ENCODE measurements around the gene TBL2.
"Not testable (repeated sequence)": the region's sequence is repeated elsewhere in the genome, so short reads cannot be mapped to it uniquely, and the experiment has no call there.

TBL2 gene, protein sequence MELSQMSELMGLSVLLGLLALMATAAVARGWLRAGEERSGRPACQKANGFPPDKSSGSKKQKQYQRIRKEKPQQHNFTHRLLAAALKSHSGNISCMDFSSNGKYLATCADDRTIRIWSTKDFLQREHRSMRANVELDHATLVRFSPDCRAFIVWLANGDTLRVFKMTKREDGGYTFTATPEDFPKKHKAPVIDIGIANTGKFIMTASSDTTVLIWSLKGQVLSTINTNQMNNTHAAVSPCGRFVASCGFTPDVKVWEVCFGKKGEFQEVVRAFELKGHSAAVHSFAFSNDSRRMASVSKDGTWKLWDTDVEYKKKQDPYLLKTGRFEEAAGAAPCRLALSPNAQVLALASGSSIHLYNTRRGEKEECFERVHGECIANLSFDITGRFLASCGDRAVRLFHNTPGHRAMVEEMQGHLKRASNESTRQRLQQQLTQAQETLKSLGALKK

DNA sequence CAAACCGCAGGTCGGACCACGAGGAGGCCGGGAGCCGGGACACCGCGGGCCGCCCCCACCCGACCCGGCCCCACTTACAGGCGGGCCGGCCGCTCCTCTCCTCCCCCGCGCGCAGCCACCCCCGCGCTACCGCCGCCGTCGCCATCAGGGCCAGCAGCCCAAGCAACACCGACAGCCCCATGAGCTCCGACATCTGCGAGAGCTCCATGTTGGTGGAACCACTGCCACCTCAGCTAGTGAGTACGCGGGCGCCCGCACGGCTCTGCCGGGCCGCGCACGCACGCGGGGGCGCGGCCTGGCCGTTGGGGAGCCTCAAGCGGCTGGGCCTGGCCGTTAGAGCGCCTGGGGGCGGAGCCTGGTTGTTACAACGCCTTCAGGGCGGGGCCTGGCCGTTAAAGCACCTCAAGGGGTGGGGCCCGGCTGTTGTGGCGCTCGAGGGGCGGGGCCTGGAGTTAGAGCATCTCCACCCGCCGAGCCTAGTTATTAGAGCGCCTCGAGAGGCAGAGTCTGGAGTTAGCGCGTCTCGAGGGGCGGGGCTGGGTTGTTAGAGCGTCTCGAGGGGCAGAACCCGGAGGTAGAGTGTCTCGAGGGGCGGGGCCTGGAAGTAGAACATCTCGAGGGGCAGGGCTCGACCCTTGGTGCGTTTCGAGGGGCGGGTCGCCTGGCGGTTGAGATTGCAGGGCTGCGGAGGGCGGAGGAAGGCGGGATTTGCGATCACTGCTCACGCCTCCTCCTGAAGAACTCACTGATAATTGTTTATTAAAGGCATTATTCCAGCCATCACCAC is at the start of gene TBL2:
TBL2 (minus strand) TSS at position 238 of the 787 bp plus-strand sequence; CDS start at position 208, 30 bp downstream.
- DNase-seq (ENCODE audit: low read depth, low spot score): peak; percentile 97

DNA sequence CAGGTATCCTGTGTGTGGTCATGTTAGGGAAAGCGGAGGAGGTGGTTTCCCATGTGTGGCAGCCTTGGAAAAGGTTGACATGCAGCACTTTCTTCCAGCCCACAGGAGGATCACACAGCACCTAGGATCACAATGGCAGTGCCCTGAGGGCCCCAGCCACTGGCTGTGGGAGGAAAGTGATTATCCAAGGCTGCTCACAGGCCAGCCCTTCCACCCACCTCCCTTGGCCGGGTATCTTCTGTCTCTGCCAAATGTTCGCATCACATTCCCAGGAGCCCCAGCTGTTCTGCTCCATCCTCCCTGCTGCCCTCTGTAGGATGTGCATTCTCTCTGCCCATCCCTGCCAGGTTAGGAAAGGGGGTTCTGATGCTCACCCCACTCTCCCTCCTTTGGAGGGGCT is 48.4 kb upstream of the TBL2 start:
- DNase-seq (ENCODE audit: low read depth, low spot score): no peak

DNA sequence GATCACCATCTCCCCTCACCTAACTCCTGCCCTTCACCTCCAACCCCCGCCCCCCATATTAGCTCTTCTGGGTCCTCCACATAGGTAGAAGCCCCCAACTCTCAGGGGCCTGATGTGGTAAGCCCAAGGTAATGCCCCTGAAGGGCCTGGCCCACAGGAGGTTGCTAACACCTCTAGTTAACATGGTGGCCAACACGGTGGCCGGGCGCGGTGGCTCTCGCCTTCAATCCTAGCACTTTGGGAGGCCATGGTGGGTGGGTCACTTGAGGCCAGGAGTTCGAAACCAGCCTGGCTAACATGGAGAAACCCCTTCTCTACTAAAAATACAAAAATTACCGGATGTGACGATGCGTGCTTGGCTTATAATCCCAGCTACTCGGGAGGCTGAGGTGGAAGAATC is 46.9 kb upstream of the TBL2 start:
- DNase-seq (ENCODE audit: low read depth, low spot score): no peak

DNA sequence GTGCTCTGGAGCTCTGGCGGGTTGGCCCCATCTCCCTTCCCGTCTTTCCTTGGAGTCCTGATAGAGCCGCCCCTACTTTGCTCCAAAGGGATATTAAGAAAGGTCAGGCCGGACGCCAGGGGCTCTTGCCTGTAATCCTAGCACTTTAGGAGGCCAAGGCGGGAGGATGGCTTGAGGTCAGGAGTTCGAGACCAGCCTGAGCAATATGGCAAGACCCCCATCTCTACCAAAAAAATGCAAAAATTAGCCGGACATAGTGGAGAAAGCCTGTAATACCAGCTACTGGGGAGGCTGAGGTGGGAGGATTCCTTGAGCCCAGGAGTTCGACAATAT is 46.3 kb upstream of the TBL2 start:
- DNase-seq (ENCODE audit: low read depth, low spot score): no peak

DNA sequence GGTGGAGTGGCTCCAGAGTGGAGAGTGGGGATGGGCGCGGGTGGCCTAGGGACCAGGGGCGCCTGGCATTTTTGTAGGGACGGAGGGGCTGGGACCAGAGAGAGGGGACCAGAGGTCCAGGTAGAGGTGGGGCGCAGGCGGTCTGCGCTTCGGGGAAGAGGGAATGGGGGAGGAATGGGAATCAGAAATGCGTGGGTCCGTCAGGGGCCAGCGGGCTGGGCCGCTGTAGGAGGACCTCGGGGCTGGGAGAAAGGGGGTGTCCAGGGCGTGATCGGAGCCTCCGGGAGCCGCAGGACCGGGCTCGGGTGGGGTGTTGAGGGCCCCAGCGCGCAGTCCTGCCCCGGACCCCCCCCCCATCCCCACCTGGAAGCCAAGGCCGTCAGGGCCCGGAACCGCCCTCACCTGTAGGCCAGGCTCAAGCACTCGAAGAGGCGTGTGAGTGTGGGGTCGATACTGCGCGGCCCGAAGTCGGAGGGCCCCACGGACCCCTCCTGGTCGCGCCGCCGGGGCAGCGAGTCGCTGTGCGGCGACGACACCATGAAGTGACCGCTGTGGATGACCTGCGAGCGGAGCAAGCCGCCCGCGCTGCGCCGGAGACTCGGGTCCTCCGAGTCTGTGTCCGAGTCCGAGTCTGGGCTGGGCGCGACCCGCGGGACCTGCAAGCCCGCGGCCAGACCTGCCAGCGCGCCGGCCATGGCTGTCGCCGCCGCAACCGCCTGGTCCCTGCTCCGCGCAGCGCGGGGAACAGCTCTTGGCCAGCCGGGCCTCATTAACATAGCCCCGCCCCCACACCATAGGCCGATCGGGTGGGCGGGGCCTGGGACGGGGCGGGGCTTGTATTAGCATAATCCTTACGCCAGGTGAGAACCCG is 45.7 kb upstream of the TBL2 start, which contains the start of gene MLXIPL:
MLXIPL (minus strand) TSS at position 725 of the 871 bp plus-strand sequence; CDS start at position 695, 30 bp downstream.
- DNase-seq (ENCODE audit: low read depth, low spot score): no peak

DNA sequence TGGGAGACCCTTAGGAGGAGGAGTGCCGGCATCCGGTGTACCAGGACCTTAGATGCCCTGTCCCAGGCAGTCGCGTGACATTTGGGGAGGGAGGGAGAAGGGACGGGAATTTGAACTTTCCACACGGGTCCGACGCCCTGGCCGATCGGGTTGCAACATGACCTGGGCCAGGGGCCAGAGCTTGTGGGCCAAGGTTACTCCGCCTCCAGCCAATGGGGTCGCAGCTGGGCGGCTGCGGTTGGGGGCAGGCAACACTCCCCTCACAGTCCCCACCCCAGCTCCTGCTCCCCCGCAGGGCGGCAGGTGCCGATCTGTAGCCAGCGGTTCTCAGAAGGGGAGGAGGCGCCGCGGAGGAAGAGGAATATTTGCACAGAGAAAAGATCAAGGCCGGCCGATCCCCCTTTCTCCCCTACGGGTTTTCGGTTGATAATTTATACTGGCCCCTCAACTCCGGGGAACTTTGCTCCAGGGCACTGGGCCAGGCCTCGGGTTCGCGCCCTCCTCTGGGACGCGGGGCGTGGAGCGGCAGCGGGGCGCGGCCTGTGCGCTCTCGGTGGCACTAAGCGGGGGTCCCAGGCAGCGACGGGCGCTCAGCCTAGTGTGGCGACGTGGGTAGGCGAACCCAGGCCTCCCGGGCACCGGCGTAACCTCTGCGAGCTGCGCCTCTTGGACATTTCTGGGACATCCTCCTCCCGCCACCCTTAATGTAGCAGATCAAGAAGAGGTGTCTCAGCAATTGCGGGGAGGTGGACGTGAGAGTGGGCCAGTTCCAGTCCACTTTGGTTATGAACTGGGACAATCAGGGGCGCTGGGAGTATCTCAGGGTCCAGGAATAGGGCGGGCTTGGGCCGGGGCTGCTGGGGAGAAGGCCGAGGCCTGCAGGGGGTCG is 44.8 kb upstream of the TBL2 start:
- no peak for DNase-seq (ENCODE audit: low read depth, low spot score)

DNA sequence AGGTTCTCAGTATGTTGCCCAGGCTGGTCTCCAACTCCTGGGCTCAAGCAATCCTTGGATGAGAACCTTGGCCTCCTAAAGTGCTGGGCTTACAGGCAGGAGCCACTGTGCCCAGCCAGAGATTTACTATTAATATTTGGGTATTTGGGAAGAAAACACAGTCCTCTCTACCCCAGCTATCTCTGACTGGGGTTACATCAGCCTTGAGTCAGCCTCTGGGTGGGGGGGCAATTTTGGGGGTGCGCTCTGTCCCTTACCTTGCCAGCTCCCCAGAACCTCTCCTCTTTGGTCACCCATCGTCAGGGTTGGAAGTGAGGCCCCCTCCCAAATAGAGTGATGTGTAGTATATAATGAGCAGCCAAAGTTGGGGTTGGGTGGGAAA is 44.1 kb upstream of the TBL2 start:
- DNase-seq (ENCODE audit: low read depth, low spot score): no peak

DNA sequence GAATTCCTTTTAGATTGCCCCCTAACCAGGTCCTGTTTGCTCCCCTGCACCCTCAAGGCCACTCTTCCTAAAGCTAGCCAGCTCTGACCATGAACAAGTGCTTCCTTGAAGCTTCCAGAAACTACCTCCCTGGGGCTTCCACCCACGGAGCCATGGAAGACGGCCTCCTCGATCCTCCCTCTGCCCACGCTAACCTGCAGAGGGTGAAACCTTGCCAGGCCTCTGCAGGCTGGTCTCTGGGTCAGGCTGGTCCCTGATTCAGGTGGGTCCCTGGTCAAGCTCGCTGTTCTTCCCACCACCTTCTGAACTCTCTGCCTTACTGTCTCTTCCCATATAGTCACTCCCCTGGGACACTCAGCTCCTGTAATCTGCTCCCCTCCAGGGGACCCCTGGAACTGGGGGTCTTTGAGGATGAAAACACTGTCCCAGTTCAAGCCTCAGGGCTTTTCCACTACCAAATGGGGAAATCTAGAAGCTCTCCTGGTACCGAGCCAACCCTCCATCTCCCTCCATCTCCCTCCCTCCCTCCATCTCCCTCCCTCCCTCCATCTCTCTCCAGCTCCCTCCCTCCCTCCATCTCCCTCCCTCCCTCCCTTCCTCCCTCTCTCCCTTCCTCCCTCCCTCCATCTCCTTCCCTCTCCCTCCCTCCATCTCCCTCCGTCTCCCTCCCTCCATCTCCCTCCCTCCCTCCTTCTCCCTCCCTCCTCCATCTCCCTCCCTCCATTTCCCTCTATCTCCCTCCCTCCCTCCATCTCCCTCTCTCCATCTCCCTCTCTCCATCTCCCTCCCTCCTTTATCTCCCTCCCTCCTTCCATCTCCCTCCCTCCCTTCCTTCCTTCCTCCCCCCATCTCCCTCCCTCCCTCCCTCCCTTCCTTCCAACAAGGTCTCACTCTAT is 43.0 kb upstream of the TBL2 start:
- DNase-seq (ENCODE audit: low read depth, low spot score): no peak

DNA sequence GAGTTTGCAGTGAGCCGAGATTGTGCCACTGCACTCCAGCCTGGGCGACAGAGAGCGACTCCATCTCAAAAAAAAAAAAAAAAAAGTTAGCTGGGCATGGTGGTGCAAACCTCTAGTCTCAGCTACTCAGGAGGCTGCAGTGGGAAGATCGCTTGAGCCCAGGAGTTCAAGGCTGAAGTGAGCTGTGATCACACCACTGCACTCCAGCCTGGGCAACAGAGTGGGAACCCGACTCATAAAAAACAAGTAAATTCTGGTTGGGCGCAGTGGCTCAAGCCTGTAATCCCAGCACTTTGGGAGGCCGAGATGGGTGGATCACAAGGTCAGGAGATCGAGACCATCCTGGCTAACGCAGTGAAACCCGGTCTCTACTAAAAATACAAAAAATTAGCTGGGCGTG is 41.0 kb upstream of the TBL2 start:
- DNase-seq (ENCODE audit: low read depth, low spot score): not testable (repeated sequence)

DNA sequence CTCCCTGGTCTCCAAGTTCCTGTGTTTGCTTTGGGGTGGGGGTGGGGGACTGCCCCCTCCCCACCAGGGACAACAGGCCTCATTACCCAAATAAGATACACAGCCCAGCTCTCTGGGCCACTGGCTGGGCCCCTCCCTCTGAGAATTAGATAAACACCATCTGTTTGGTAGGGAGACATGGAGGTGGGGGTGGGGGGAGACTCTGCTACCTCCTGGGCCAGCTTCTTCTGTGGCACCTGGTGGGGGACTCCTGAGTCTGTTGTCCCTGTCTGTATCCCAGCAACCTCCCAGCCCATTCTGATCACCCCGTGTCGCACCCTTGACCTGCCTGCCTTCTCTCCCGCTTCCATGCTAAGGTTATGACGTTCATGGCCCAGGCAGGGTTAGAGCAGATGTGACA is 40.2 kb upstream of the TBL2 start:
- no peak for DNase-seq (ENCODE audit: low read depth, low spot score)

DNA sequence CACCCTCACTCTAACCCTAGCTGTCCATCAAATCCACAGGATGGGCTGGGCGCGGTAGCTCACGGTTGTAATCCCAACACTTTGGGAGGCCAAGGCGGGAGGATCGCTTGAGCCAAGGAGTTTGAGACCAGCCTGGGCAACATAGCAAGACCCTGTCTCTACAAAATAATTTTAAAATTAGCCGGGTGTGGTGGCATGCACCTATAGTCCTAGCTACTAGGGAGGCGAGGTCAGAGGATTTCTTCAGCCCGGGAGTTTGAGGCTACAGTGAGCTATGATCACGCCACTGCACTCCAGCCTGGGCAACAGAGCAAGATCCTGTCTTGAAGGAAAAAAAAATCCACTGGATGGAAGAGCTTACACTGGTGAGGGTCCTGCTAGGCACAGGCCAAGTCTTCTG is 39.1 kb upstream of the TBL2 start:
- DNase-seq (ENCODE audit: low read depth, low spot score): not testable (repeated sequence)

DNA sequence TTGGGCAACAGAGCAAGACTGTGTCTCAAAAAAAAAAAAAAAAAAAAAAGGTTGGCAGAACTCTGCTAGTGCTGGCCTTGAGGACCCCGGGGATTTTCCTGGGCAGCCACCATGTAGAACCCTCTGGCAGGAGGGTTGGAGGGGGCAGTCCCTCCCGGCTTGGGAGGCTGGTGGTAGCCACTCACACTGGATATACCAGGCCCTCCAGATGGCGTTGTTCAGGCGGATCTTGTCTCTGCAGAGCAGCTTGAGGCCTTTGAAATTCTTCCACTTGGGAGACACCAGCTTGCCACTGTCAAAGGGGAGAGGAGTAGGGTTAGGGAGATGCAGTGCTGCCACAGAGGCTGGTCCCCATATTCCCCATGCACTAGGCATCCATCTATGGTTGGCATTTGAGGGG is 37.5 kb upstream of the TBL2 start:
- DNase-seq (ENCODE audit: low read depth, low spot score): no peak

DNA sequence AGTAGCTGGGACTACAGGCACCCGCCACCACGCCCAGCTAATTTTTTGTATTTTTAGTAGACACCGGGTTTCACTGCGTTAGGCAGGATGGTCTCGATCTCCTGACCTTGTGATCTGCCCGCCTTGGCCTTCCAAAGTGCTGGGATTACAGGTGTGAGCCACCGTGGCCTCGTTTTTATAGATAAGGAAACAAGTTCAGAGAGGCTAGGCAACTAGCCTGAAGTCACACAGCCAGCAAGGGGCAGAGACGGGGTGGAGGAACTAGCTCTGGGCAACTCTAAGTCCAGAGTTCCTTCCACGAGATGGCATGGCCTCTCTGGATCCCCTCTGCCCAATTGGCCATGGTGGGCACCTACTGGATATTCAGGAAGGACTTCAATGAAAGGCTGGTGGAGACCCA is 36.6 kb upstream of the TBL2 start:
- DNase-seq (ENCODE audit: low read depth, low spot score): not testable (repeated sequence)

DNA sequence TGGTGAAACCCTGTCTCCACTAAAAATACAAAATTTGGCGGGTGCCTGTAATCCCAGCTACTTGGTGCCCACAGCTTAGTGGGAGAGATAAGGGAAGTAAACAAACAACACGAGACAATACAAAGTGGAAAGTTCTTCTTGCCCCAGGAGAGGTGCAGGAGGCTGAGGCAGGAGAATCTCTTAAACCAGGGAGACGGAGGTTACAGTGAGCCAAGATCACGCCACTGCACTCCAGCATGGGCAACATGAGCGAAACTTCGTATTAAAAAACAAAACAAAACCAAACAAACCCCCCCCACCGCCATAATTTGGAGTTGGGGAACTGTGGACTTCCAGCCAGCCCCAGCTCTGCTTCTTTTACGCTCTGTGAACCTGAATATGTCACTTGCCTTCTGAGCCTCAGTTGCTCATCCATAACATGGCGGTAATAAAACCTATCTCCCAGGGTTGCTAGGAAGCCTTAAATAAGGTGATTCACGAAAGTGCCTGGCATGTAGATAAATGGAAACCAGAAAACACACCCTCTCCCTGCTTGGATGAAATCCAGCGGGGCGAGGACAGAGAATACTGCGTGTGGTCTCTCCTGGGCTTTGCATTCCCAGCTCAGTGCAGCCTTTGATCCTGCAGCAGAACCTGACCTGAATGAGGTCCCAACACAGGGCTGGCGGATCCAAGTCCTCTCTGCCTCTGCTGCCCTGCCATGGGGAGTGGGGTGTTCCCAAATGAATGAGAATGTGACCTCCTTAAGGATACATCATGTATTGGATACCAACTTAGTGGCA is 35.8 kb upstream of the TBL2 start:
- no peak for DNase-seq (ENCODE audit: low read depth, low spot score)

DNA sequence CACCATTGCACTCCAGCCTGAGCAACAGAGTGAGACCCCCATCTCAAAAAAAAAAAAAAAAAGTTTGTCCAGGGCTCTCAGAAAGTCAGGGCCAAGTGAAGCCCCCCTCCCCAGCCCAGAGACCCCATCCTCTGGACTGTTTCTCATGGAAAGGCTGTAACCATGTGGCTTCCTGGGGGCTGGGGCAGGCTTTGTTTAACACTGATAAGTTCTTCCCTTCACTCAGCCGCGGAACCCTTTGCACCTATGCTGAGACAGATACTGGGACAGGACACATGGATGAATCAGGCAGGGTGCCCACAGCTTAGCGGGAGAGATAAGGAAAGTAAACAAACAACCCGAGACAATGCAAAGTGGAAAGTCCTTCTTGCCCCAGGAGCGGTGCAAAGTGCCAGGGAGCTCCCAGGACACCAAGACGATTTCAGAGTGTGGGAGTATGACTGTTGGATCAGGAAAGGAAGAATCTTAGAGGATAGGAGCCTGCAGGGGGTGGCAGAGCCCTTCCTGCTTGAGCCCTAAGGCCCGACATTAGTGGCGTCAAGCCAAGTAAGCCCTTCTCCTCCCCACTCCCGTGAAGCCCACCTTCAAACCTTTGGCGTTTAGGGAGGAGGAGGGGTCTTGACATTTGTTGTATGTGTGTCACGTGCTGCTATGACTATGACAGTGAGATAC is 34.4 kb upstream of the TBL2 start:
- DNase-seq (ENCODE audit: low read depth, low spot score): no peak

DNA sequence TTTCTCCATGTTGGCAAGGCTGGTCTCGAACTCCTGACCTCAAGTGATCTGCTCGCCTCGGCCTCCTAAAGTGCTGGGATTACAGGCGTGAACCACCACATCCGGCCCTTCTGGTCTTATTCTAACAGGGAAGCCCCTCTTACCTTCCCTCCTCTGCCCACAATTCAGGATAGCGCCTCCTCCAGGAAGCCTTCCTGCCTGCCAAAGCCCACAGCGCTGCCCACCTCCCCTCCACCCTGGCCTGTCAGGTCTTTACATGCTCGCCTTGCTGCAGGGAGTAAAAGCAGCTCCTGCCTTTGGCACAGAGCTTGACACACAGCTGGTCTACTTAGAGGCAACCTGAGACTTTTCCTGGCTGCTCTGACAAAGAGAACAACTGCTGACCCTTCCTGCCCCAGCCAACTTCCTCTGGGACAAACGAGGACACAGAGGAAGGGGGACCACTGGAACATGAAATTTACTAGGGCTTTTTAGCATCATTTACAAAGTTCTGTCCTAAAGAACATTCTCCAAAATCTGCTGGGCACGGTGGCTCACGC is 32.7 kb upstream of the TBL2 start:
- no peak for DNase-seq (ENCODE audit: low read depth, low spot score)

DNA sequence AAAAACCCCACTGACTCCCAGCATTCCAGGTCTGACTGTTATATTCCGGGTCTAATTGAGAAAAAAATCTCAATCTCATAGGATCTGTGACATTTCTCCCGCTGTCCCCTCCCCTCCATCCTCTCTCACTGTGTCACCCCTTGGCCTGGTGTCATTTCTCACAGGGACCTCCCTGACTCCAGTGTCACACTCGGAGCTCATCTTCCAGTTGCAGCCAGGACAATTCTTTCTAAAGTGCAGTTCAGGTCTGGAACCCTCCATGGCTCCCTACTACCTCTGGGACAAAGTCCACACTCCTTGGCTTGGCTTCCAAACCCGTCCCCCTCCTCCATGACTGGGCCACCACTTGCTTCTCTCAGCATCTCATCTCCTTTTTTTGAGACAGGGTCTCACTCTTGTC is 31.7 kb upstream of the TBL2 start:
- DNase-seq (ENCODE audit: low read depth, low spot score): no peak

DNA sequence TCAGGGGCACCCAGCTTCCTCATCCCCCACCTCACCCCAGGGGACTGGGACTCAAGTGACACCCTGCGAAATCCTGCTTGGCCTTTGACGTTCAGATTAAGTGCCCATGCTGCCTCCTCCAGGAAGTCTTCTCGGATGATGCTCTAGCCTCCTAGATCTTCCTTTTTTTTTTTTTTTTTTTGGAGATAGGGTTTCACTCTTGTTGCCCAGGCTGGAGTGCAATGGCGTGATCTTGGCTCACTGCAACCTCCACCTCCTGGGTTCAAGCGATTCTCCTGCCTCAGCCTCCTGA is 29.3 kb upstream of the TBL2 start:
- not testable (repeated sequence) for DNase-seq (ENCODE audit: low read depth, low spot score)

Data from smooth muscle cell of the brain vasculature (primary cell).